Measurements from ENCODE around the gene ACOT12.

Gene ACOT12

GRCh38 chr5:81401266-81401665 lies 7.3 kb upstream of the ACOT12 start:
- in situ Hi-C loops (cut with MboI; ENCODE audit: low sequenced_read_pairs): no loop called here

GRCh38 chr5:81400375-81400774 lies 6.4 kb upstream of the ACOT12 start:
- in situ Hi-C loops (cut with MboI; ENCODE audit: low sequenced_read_pairs): no loop called here

- in situ Hi-C loops (cut with MboI; ENCODE audit: low sequenced_read_pairs): no loop called here
These were observed 4.8 kb upstream of the ACOT12 start for GRCh38 chr5:81398741-81399140.

DNA sequence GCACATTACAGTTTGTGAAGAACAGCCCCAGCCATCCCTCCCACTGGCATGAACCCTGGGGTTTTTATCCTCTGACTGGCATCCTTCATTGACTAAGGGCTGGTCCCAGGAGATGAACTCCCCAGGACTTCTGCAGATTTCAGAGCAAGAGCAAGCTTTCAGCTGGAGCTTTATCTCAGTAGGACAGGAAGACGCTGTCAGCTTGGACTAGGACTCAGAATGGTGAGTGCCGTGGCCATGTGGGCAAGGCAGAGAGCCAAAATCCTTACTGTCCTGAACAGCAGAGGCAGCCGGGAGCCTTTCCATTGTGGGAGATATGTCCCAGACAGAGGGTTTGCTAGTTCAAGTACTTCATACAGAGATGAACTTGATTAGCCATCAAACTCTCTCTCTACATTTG lies 3.2 kb upstream of the ACOT12 start:
- in situ Hi-C loops (cut with MboI; ENCODE audit: low sequenced_read_pairs): no loop called here

DNA sequence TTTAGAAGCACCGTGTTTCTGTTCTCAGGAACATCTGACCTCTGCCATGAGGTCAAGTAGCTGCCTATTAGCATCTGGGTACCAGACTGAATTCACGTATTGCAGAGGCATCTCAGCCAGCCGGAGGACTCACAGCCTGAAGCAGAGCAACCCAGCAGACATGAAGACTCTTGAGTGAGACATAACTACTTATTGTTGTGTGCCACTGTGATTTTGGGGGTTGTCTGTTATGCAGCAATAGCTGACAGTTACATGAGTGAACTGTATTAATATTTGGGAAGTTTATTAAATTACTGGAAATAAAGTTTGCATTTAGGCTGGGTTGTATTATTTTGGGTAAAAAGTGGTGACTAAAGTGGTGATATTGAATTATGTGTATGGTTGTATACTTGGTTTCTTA lies 1.3 kb upstream of the ACOT12 start:
- in situ Hi-C loops (cut with MboI; ENCODE audit: low sequenced_read_pairs): no loop called here

- in situ Hi-C loops (cut with MboI; ENCODE audit: low sequenced_read_pairs): no loop called here
These were observed 528 bp downstream of the ACOT12 start for GRCh38 chr5:81393430-81393782.

- in situ Hi-C loops (cut with MboI; ENCODE audit: low sequenced_read_pairs): no loop called here
These were observed 4.9 kb downstream of the ACOT12 start for GRCh38 chr5:81389025-81389424.

GRCh38 chr5:81388169-81388568 lies 5.8 kb downstream of the ACOT12 start:
- in situ Hi-C loops (cut with MboI; ENCODE audit: low sequenced_read_pairs): no loop called here

- in situ Hi-C loops (cut with MboI; ENCODE audit: low sequenced_read_pairs): no loop called here
These were observed 10.1 kb downstream of the ACOT12 start for GRCh38 chr5:81383867-81384266.

DNA sequence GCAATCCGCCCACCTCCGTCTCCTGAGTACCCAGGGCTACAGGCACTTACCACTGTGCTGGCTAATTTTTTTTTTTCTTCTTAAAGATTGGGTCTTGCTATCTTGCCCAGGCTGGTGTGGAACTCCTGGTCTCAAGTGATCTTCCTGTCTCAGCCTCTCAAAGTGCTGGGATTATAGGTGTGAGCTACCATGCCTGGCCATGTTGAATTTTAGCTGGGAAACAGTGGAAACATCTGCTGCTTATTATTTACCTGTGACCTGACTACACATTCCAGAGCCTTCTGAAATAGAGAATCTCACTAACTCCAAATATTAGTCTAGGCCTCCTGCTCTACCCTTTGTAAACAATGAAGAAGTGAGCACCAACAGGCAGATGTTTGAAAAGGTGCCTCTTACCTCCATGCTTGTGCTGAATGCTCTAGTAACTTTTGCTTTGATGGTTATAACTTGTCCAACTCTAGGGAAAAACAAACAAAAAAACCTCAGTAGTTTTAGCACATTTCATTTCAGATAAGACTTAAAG lies 22.5 kb downstream of the ACOT12 start:
- in situ Hi-C loops (cut with MboI; ENCODE audit: low sequenced_read_pairs): no loop called here

GRCh38 chr5:81370912-81371311 lies 23.0 kb downstream of the ACOT12 start:
- in situ Hi-C loops (cut with MboI; ENCODE audit: low sequenced_read_pairs): no loop called here

DNA sequence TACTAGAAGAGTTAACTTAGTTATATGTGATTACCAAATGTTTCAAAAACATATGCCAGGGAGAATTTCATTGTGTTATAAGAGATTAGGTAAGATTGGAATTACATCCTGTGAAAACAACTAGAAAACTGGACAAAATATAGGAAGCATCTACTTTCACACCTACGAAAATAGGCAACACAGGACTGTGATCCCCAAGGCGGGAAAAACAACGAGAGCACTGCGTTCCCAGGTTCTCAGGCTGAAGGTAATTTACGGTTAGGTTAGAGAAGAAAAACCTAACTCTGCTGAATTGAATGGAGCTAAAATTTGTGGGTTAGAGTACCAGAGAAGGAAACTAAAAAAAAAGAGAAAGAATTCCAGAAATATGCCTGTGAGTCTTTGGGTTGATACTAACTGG lies 28.4 kb downstream of the ACOT12 start:
- in situ Hi-C loops (cut with MboI; ENCODE audit: low sequenced_read_pairs): no loop called here

DNA sequence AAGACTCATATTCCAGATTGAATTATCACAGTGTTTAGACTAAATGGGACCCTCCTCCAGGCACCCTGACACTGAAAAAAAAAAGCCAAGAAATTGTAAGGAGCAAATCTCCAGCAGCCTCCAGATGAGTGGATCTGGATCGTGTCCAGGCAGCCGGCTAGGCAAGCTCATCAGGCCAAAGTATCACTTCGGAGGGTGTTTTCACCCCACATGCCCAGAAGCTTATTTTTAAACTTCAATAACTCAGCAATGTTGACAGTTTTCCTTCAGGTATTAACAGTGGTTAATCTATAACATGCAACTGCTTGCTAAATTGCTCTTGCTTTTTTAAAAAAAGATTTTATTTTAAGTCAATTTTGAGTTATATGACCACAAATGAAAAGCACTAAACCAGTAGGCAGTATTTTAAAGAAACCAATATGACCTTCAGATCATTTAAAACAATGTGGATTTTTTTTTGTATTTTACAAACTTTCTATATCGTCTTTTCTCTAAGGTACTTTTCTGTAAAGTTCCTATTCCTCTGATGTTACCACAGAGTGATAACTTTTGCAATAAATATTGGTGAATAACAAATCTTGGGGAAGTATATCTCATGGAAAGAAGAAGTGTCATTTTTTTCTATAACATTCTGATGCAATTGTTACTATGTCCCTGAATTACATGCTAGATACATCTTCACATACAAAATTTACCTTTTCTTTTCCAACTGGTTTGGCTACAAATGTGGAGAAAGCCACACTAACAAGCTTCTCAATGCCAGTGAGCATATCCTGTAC lies 30.7 kb downstream of the ACOT12 start:
- in situ Hi-C loops (cut with MboI; ENCODE audit: low sequenced_read_pairs): no loop called here

- in situ Hi-C loops (cut with MboI; ENCODE audit: low sequenced_read_pairs): no loop called here
These were observed 32.3 kb downstream of the ACOT12 start for GRCh38 chr5:81361600-81361999.

DNA sequence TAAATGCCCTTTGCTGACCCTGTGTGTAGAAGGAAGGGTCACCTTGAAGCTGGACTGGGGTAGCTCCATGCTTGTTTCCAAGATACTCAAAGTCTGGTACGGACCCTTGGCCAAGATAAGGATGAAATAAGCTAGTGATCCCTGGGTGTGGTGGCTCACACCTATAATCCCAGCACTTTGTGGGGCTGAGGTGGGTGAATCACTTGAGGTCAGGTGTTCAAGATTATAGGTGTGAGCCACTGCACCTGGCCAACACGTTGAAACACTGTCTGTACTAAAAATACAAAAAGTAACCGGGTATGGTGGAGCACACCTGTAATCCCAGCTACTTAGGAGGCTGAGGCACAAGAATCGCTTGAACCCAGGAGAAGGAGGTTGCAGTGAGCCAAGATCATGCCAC lies 33.3 kb downstream of the ACOT12 start:
- in situ Hi-C loops (cut with MboI; ENCODE audit: low sequenced_read_pairs): no loop called here

DNA sequence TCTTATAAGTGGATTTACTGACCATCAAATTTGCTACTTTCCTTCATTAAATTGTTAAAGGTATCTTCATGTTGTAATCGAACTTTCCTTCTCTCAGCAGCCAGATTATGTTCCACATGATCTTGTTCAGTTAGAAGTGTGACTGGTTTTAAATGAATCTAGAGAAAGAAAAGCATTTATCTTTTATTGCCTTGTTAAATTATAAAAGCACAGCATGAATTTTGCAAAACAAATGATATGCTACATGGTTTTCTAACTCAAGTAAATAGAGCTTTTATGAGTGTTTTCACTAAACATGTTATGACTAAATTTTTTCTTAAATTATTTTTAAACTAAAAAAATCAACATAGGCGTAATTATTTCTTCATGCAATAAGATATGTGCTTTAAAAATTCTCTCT lies 34.1 kb downstream of the ACOT12 start:
- in situ Hi-C loops (cut with MboI; ENCODE audit: low sequenced_read_pairs): no loop called here

DNA sequence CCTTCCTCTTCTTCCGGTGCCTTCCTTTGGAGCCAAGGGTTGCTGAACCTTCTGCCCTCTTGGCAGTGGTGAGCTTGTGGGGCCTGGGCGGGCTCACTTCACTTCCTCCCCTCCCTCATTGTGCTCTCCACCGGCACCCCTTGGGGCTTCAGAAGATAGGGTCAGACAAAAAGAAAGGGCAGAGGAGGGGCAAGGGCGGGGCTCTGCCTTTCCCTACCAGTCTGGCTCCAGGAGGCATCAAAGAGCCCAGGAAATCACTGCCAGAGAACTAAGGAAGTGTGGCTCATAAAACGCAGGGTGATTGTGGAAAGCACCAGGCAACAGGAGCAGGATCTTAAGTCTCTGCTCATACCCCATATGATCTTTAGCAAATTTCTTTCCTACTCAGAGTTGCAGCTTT lies 34.8 kb downstream of the ACOT12 start:
- in situ Hi-C loops (cut with MboI; ENCODE audit: low sequenced_read_pairs): no loop called here

DNA sequence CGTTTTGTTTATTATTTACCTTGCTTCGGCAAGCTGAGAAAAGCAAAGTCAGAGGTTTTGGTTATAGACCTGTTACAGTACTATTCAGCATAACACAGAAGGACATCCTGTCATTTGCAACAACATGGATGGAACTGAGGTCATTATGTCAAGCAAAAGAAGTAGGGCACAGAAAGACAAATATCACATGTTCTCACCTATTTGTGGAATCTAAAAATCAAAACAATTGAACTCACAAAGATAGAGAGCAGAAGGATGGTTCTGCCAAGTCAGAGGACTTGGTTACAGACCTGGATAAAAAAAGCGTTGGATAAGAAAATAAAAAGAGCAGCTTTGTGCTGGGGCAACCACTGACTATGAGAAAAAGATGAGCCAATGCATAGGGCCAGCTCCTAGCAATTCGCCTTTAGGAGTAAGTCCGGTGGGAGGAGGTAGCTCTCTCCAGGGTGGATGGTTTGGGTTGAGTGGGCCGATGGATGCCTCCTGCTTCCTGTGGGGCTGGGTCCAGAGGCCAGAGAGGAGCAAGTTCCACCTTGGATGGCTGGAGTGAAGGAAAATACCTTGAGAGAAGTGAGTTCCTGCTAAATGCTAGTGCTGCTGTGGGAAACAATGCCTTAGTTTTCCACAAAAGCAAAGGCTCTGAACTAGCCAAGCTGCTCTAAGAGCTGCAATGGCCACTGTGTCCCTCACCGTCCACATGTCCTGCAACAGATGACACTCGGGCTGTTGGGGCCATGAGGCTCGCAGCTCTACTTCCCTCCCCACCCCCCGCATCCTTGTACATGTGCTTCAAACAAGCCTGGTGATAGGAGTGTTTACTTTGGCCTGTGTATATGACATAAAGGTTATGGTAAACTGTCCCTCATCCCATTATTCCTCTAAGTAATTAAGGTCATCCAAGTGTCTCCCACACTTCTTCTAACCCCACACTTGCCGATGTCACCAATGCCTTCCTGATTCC lies 38.4 kb downstream of the ACOT12 start:
- in situ Hi-C loops (cut with MboI; ENCODE audit: low sequenced_read_pairs): no loop called here

DNA sequence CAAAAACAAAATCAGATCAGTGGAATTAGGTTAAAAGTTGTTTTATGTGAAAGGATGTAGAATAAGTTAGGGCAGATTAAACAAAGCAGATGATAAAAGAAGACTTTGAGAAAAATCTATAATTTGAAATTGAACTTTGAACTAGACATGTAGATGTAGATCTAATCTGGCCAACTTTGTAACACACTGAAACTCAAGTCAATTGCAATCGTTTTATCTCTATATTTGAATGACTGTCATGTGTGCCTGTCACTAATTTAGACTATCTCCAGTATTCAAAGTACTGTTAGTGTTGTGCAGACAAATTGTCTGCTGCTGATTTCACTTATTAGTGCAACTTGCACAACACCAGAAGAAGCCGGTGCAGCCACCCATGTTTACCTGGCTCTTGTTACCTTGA lies 39.8 kb downstream of the ACOT12 start:
- in situ Hi-C loops (cut with MboI; ENCODE audit: low sequenced_read_pairs): no loop called here

DNA sequence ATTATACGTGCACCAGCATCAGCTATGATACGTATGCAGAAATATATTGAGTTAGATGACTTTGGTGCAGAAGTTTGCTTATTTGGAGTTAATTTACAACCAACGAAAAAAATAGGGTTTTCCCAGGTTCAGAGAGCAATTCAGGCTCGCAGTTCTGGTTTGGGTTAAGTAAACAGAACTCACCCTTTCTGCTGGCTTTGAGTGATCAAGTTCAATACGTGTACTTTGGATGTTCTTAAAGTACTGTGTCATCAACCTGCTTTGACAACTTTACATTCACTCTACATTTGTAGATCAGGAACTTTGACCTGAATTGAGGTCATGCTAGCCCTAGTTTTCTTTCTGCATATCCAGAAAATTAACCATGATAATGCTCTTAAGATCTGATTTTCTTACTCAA lies 40.7 kb downstream of the ACOT12 start:
- in situ Hi-C loops (cut with MboI; ENCODE audit: low sequenced_read_pairs): no loop called here

- in situ Hi-C loops (cut with MboI; ENCODE audit: low sequenced_read_pairs): no loop called here
These were observed 43.4 kb downstream of the ACOT12 start for GRCh38 chr5:81350507-81350906.

- in situ Hi-C loops (cut with MboI; ENCODE audit: low sequenced_read_pairs): no loop called here
These were observed 44.8 kb downstream of the ACOT12 start for GRCh38 chr5:81349161-81349560.
